Putamen (tissue), 1 donor: ENCODE data around the gene CDPF1.

Experiments used
- DNase-seq: peaks from one replicate; pipeline ENCODE4 v3.0.0-alpha.2; 2016; ENCODE audit warnings: low spot score

Gene CDPF1

GRCh38 chr22:46256358-46256958, 6.4 kb upstream of the CDPF1 start:
- DNase-seq = no peak

- DNase-seq = no peak
Measured at GRCh38 chr22:46251816-46252380, 1.8 kb upstream of the CDPF1 start.

GRCh38 chr22:46251266-46251665, 1.2 kb upstream of the CDPF1 start:
- DNase-seq = no peak

DNA sequence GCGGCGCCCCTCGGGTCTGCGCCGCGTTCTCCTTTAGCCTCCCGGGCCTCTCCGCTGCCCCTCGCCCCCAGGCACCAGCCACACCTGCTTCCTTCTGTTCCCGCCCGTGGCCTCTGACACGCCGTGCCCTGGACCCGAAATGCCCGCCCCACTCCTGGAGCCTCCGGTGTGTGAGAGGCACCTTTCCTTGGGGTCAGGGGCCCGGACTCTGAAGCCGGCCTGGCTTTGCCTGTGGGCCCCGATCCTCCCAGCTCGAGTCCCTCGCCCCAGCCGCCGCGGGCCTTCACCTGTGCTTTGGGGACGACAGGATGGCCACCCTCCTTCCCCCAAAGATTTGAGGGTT, 661 bp upstream of the CDPF1 start:
- no peak for DNase-seq

DNA sequence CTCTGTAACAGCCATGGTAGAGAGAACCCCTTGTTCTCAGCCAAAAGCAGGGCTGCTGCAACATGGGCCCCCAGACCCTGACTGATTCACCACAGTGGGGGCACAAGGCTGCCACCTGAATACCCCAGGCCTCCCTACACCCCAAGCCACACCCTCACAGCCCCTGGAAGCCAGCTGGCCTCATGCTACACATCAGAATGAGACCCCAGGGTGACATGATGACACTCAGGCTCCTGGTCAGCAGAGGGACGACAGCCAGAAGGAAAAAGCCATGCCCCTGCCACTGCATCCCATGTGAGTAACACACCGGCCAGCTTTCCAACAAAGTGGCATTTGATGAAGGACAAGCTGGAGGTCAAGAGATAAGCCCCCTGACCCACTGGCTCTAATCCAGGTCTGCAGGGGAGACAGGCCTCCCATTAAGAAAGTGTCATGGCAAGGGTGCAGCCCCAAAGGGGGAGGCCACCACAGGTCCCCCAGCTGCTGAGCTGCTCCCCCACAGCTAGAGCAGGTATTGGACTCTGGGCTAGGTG, 2.6 kb downstream of the CDPF1 start:
- no peak for DNase-seq

GRCh38 chr22:46246178-46246577, 3.9 kb downstream of the CDPF1 start:
- DNase-seq = no peak

DNA sequence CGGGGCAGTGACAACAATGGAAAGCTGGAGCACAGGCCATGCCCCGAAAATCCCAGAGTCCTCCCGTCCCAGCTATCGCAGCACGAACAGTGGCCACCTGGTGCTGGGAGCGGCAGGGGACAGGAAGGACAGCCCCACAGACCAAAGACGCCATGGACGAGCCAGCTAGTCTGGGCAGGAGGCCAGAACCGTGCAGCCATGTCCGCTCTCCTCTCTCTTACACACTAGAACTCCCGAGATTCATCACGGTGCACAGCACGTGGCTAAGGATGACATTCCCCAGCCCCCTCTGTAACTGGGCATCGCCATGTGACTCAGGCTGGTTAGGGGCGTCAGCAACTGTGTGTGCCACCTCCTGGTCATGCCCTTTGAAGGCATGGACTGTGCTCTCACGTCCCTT, 4.6 kb downstream of the CDPF1 start:
- peak; percentile 33 for DNase-seq

- no peak for DNase-seq
Measured at GRCh38 chr22:46244771-46245170, 5.3 kb downstream of the CDPF1 start.

DNA sequence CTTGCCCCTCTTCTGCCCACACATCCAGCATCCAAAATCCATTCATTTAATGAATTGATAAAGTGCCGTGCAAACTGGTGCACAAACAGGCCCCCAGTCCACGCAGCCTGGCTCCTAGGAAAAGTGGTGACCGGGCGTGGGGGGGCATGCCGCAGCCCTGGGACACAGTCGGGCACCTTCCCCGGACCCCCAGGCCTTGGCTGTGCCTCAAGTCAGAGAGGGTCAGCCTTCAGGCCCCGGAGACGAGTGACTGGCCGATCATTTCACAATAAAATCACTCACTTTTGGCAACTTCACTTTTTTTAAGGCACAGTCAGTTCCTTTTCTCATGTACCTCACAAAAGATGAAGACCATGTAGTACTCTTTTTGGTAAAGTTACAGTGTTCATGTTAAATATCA, 8.0 kb downstream of the CDPF1 start:
- DNase-seq = no peak

GRCh38 chr22:46241396-46242007, 8.6 kb downstream of the CDPF1 start:
- no peak for DNase-seq

DNA sequence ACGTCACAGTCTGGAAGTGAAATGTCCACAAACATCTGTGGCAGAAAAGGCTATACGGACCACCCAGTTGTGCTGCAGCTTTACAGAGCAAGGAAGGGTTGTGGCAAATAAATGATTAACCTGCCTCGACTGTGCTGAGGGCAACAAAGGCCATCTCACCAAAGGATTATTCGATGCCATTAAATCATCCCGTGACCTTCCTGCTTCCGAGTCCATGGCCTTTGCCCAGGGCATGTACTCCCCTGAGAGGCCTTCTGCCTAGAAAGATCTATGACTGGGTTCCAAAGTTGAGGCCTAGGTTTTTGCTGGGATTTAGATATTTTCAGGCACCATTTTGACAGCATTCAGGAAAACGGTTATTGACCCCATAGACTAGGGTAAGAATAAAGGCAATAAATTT, 9.2 kb downstream of the CDPF1 start:
- DNase-seq = no peak

GRCh38 chr22:46240506-46240905, 9.6 kb downstream of the CDPF1 start:
- DNase-seq = no peak

DNA sequence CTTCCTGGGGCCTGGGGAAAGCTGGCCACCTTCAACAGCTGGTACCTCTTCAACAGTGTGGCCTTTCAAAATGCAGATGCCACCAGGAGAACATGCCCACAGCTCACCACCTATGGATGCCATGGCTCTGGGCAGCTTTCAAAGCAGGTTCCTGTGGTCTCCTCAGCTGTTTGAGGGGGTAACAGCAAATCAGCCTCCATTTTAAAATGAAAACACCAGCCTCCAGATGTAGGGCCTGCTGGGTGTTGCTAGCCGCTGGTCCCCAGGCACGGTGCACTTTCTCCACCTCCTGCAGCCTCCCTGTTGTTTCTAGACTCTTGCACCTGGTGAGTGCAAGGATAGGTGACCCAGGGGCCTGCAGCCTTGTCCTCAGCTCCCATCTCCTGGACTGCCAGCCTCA, 10.0 kb downstream of the CDPF1 start:
- DNase-seq = no peak

DNA sequence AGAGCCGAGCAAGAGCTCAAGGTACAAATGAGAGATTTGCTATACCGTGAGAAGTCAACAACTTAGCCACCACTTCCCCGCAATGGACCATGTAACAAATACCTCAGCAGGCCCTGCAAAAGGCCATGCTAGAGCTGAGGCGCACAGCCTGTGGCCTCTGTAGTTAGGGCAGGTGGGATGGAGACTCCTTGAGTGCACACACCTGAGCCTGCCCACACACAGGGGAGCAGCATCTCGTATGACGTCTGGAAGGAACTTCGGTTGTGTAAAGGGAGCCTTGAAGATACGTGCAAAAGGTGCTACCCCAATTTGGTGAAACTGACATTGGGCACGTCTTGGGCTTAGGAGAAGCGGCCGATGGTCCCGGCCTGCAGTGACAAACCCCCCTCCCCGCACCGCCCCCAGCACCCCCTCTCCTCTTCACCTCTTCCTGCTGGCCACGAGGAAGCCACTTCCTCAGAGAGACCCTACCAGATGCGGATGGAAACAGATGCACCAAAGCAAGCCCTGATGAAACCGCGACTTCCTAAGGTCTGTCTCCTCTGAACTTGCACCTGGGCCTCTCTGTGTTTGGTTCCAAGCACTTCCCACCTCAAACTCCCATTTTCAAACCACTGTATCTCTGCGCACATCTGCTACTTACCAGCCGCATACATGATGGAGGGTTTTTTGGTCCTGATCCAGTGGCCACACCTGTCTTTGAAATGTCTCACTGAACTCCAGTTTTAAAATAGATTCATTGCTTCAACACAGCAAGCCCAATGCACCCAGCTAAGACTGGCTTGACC, 10.6 kb downstream of the CDPF1 start:
- DNase-seq = no peak

DNA sequence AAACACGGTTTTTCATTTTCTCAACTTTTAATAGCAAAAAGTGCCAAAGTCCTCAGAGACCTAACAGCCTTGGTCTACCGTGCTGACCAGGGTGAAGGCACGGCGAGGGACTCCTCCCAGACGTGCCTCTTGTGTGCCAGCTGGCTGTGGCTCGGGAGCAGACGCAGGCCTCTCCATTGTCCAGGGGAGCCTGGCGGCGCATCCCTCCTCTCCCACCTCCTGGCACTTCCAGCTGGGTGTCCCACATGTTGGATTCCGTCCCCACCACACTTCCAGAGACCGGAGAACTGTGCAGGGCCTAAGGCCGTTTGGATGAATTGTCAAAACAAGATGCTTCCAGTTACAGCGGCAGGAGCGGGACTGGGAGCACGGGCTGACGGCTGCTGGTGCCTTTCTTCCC, 11.6 kb downstream of the CDPF1 start:
- peak; percentile 40 for DNase-seq

- DNase-seq = no peak
Measured at GRCh38 chr22:46237453-46238124, 12.5 kb downstream of the CDPF1 start.

DNA sequence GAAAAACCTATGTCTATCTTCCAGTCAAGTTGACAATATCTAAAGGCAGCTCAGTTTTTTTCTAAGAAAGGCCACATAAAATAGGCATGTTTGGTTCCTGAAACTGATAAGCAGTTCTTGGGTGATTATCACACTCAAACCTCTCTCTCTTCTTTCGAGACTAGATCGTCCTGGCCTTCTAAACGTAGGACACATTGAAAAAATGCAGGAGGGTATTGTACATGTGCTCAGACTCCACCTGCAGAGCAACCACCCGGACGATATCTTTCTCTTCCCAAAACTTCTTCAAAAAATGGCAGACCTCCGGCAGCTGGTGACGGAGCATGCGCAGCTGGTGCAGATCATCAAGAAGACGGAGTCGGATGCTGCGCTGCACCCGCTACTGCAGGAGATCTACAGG, 15.1 kb downstream of the CDPF1 start:
- DNase-seq = no peak

DNA sequence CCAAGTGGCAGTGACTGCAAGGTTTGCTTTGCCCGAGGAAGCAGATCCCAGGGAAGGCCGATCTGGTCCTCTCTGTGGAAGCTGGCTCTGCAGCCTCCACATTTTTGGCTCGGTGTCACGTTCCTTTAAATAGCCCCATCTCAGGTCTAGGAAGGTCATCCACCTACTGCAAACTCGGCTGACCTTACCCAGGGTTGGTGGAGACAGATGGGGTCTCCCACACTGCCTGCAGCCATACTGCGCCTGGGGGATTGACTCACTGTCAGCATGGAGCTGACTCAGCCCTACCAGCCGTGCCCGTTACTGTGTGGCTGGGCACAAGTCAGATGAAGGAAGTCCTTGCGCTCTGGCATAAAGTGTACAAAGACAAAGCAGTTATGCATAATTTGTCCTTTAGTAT, 16.9 kb downstream of the CDPF1 start:
- peak; percentile 29 for DNase-seq

GRCh38 chr22:46230262-46230901, 19.7 kb downstream of the CDPF1 start:
- DNase-seq = no peak

DNA sequence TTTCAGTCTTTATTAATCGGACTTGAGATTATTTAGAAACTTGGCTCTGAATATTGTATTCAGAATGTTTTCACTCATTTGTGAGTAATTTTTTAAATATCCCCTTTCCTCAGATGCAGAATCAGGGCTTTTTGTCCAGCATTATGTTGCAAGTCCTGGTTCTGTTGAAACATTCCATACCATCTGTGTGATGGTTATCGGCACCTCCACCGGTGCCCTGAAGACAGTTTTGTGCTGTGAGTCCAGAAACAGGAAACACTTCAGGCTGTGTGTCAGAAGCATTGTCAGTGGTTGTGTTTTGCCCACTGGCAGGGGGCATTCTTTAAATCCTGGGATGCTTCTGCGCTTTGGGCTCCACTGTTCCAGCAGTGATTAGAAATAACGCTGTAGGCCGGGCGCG, 20.4 kb downstream of the CDPF1 start:
- no peak for DNase-seq

- DNase-seq = no peak
Measured at GRCh38 chr22:46226577-46226976, 23.5 kb downstream of the CDPF1 start.

GRCh38 chr22:46225631-46226030, 24.5 kb downstream of the CDPF1 start:
- no peak for DNase-seq
